ENCODE measurements around the gene NPM1. TPM values are rescaled to one million over a fixed set of nuclear protein-coding genes. Genes with fewer than 3 reads are reported as not detected.

NPM1 gene
- total RNA-seq, 1 experiment from 2014 or later = 3,122 TPM

GRCh38 chr5:171410181-171410580 lies 22.5 kb downstream of the NPM1 start:
- peaks cover 8% of the 10 kb centered on the region for H3K79me1 ChIP-seq (ENCODE audit: insufficient read depth, low read depth, low read length, poor library complexity, severe bottlenecking)
- H4K8ac ChIP-seq (replicated peaks; ENCODE audit: insufficient read length, low read depth, low read length) = no peak overlapping the region
- H3K4me2 ChIP-seq (ENCODE audit: insufficient read depth, insufficient read length, low read length) = no peak overlapping the region
- H3K9ac ChIP-seq (ENCODE audit: extremely low read depth, insufficient read length, low read length) = no peak overlapping the region
- TF ChIP-seq CTCF (conservative IDR thresholded peaks at IDR 0.05) = no peak
- no peak overlapping the region for H2BK20ac ChIP-seq (ENCODE audit: low read depth, low read length, poor library complexity, severe bottlenecking)
- H2BK5ac ChIP-seq (ENCODE audit: insufficient read length, low read length) = no peak overlapping the region
- H2AK5ac ChIP-seq (ENCODE audit: insufficient read length, low read length) = no peak overlapping the region
- no peak overlapping the region for H3K4ac ChIP-seq (ENCODE audit: low read depth, low read length)
- H3K4me1 Mint-ChIP-seq = peaks cover 0 to 6% of the 10 kb centered on the region in 2 experiments; a peak in 2 of 4 replicates
- no peak overlapping the region for H3K56ac ChIP-seq (ENCODE audit: insufficient read length, low read depth, low read length)
- H3T11ph ChIP-seq (ENCODE audit: low read length) = no peak overlapping the region
- no peaks in the 10 kb centered on the region for H3K23me2 ChIP-seq (ENCODE audit: insufficient read length, low read depth, low read length, poor library complexity, severe bottlenecking)
- no peaks in the 10 kb centered on the region for H3K9me3 Mint-ChIP-seq
- DNase-seq = no peak
- H3K27me3 Mint-ChIP-seq (ENCODE audit: low read depth) = no peaks in the 10 kb centered on the region
- H3K9me3 ChIP-seq (ENCODE audit: control insufficient read depth, low read depth, low read length) = no peaks in the 10 kb centered on the region
- H3K79me2 ChIP-seq (ENCODE audit: insufficient read depth, low read length) = peaks cover 5% of the 10 kb centered on the region; the same call in 1 of the 2 replicates
- H3K36me3 Mint-ChIP-seq (ENCODE audit: insufficient read depth in 1 of 3, low read depth in 3 of 3) = peaks cover 59 to 88% (median 80%) of the 10 kb centered on the region in 3 experiments
- H3K18ac ChIP-seq (ENCODE audit: insufficient read length, low read depth, low read length) = no peak overlapping the region
- no peak overlapping the region for H3K23ac ChIP-seq (ENCODE audit: insufficient read length, low read depth, low read length)
- H2BK15ac ChIP-seq (ENCODE audit: low read depth, low read length) = no peak overlapping the region
- no peak overlapping the region for H3K14ac ChIP-seq (ENCODE audit: insufficient read depth, low read length)
- H3K4me3 Mint-ChIP-seq = no peak overlapping the region
- H2AFZ ChIP-seq (ENCODE audit: low read length) = no peak overlapping the region
- no peak overlapping the region for H2BK12ac ChIP-seq (ENCODE audit: insufficient read length, low read depth, low read length)
- H2BK120ac ChIP-seq (ENCODE audit: low read depth, low read length, poor library complexity, severe bottlenecking) = no peak overlapping the region
- H3K27ac ChIP-seq (ENCODE audit: insufficient read length, low read depth, low read length) = no peak overlapping the region
- H4K20me1 ChIP-seq (ENCODE audit: control insufficient read depth, insufficient read depth, insufficient read length) = no peaks in the 10 kb centered on the region
- H3K27ac Mint-ChIP-seq = peak overlapping the region in 1 of 3 experiments; percentile 87; a peak in 2 of 7 replicates
- no peaks in the 10 kb centered on the region for H3K27me3 ChIP-seq (ENCODE audit: insufficient read depth, low read length)
- no peak overlapping the region for H4K5ac ChIP-seq (ENCODE audit: insufficient read length, low read depth, low read length)
- WGBS (ENCODE audit: extremely low coverage, insufficient read length, low lambda C conversion rate) = no CpG with 5 or more reads among the region's 1 CpG
- H3K4me1 ChIP-seq (ENCODE audit: insufficient read depth, low read length) = no peaks in the 10 kb centered on the region
- no peak overlapping the region for H4K91ac ChIP-seq (ENCODE audit: insufficient read length, low read depth, low read length)
